ENCODE measurements around the gene SIRT3.
"Not testable (repeated sequence)": the region's sequence is repeated elsewhere in the genome, so short reads cannot be mapped to it uniquely, and the experiment has no call there.

The SIRT3 gene

DNA sequence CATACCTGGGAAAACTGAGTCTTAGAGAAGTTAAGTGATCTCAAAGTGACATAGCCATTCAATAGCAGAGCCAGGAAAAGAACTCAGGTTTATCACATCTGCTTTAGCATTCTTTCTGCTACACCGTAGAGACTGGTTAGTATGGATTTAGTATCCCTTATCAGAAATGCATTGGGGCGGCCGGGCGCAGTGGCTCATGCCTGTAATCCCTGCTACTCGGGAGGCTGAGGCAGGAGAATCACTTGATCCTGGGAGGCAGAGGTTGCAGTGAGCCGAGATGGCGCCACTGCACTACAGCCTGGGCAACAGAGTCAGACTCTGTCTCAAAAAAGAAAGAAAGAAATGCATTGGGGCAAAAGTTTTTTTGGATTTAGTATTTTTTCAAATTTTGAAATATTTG lies 2.2 kb upstream of the SIRT3 start:
- DNase-seq = not testable (repeated sequence)

GRCh38 chr11:236774-237767 lies 929 bp upstream of the SIRT3 start, which contains the start of gene PSMD13:
PSMD13 (plus strand) TSS chr11:236976; CDS start chr11:237050, 74 bp downstream.
- DNase-seq = peak; percentile 94

- DNase-seq = no peak
These were observed 539 bp downstream of the SIRT3 start for GRCh38 chr11:235609-235996.

DNA sequence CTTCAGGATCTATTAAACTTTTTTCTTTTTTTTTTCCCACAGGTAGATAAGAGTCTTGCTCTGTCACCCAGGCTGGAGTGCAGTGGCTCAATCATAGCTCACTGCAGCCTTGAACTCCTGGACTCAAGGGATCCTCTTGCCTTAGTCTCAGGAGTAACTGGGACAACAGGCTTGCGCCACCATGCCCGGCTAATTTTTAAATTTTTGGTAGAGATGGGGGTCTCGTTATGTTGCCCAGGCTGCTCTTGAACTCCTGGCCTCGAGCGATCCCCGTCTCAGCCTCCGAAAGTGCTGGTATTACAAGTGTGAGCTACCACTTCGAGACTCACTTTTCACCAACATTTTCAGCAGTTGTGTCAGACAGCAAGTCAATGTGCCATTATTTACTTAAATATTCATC lies 962 bp downstream of the SIRT3 start:
- peak; percentile 49 for DNase-seq

- peak; percentile 37 for DNase-seq
These were observed 3.2 kb downstream of the SIRT3 start for GRCh38 chr11:232783-233565.

GRCh38 chr11:230431-230830 lies 5.7 kb downstream of the SIRT3 start:
- peak; percentile 36 for DNase-seq

GRCh38 chr11:227824-228379 lies 8.2 kb downstream of the SIRT3 start:
- DNase-seq = peak; percentile 4

DNA sequence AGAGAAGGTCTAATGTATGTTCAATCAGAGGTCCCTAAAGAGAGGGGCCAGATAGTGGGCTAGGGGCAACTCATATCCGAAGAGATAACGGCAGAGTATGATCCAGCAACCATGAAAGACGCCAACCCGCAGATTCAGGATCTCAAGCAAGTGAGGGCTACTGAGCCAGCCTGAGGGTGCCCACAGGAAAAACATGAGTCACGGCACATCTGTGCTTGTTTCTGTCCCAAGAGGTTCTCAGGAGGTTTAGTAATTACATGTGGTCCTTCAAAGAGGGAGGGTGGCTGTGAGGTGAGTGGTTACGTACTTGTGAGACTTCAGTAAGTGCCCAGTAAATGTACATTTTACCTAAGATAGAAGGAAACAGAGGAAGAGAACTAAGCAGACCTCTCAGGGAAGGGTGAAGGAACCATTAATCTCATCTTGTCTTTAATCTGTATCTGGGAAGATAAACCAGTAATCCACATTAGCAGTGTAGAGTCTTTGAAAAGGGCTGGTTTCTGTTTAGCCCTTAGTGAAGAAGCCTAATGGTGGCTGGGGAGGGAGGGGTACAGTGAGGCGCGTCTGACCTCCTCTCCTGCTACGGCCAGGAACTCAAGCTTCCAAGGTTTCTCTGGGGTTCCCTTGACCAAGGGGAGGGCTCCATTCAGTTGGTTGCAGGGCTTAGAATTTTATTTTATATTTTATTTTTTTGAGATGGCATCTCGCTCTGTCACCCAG lies 10.2 kb downstream of the SIRT3 start:
- peak; percentile 56 for DNase-seq

DNA sequence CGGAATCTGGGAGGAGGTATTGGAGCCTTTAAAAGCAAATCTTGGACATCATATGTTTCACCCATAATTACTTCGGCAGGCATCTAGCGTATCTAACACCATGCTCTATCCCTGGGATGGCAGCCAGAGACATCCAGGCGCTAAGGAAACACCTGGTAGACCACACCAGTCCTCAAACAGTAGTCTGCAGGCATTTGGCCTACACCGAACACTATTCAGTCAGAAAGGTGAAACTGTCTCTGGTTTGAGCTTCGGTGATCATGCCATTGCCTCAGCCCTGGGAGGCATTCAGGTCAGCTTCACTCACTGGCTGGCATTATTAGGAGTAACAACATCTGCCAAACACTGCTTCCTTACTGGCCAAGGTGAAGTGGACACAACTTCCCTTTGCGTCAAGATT lies 11.7 kb downstream of the SIRT3 start:
- DNase-seq = no peak

GRCh38 chr11:223884-224283 lies 12.3 kb downstream of the SIRT3 start:
- DNase-seq = peak; percentile 34

DNA sequence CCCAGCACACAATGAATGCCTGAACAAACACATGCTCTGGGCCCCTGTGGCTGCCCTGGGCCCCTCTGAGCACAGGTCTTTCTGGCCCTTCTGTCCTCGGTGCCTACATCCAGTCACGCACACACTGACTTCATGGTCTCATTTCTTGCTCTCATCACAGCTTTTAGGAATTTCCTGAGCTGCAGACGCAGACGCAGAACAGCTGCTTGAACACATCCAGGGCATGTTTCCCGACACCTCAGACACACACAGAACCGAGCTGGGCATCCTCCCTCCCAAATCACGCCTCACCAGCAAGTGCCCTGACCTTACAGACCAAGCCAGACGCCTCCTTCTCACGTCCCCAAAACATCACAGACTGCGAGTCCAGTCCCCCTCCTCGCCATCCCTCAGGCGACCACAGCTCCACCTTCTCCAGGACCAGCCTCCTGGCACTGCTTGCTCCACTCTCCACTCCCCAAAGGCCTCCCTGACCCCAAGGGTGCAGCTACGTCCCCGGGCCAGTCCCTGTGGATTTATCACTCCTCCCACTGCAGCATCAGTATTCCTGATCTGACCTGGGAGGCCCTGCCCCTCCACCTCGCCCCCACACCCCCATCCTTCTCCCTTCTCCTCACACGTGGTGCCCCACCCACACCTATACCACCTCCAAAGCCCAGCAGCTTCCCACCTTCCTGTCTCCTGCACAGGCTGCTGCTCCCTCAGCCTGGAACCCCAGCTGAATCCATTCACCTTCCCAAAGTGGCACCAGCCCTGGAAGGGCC lies 12.9 kb downstream of the SIRT3 start:
- peak; percentile 37 for DNase-seq

DNA sequence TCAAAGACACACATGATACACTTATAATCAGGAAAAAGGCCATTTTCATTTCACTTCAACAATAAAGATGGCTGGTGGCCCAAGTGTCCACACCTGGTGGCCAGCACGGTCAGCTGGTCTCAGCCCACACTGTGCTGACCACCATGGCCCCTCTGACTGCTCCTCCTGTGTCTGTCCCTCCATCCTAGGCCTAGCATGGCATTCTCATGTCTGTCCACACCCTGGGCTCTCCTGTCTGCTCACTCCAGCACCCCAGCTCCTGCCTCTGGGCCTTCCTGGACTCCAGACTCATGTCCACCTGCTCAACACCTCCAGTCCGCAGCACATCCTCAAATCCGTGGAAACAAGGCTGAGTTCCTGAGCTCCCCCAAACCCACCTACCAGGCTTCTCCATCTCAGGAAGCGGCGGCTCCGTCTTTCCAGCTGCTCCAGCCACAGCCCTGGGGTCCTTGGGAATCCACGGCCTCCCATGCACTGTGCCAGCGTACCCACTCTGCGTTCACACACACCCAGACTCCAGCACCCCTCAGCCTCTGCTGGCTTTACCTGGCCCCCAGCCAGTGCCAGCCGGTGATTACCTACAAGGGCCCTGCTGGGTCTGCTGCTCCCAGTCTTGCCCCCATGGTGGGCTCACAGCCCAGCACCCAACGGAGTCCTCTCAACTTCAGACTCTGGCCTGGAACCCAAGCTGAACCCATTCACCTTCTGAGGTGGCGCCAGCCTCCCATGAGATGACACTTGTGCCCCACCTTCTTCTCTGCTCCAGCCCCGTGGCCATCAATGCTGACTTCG lies 13.9 kb downstream of the SIRT3 start:
- DNase-seq = peak; percentile 23

DNA sequence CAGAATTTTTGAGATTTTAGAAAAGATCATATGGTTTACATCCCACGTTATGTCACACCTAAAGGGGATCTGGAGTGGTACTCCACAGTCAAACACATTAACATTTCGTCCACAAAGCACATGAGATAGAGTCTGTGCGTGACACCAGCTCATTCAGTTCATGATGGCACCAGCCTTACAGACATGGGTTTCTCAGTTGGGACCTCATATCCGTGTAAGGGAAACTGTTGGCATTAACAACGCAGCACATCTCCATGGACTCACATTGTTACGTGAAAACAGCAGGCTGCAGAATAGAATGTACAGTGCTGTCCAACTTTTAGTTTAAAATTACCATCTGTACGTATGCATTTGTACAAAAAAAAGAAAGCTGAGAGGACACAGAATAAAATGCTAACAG lies 14.6 kb downstream of the SIRT3 start:
- no peak for DNase-seq

GRCh38 chr11:220641-221215 lies 15.4 kb downstream of the SIRT3 start:
- not testable (repeated sequence) for DNase-seq

- peak; percentile 37 for DNase-seq
These were observed 17.1 kb downstream of the SIRT3 start for GRCh38 chr11:218815-219593.

DNA sequence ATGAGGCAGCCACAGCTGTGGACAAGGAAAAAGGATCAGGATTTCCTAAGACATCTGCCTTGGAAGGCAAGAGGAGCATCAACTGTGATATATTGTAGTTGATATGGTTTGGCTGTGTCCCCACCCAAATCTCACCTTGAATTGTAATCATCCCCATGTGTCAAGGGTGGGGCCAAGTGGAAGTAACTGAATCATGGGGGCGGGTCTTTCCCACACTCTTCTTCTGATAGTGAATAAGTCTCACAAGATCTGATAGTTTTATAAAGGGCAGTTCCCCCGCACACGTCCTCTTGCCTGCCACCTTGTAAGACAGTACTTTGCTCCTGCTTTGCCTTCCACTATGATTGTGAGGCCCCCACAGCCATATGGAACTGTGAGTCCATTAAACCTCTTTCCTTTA lies 18.4 kb downstream of the SIRT3 start:
- no peak for DNase-seq

- DNase-seq = no peak
These were observed 19.8 kb downstream of the SIRT3 start for GRCh38 chr11:216081-216974.

DNA sequence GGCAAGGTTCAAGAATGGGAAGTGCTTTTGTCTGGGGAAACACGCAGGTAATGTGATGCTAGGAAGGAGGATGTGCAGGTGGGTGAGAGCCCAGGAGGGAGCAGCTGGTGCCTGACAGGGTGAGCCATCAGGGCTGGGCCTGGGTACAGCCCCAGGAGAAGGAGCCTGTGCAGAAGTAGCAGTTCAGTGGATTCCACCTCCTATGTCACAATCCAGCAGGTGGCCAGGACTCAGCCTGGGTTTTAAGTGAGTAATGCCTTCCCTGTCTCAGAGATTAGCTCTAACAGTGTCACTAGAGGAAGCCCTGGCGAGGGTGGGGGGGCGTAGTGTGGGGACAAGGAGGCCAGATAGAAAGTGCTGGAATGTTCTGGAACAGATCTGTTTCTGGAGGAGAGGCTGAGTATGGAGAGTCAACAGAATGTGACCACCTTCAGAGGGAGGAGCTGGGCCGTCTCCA lies 20.5 kb downstream of the SIRT3 start:
- DNase-seq = no peak

- no peak for DNase-seq
These were observed 22.1 kb downstream of the SIRT3 start for GRCh38 chr11:214083-214482.

All from activated CD8-positive, alpha-beta memory T cell treated with anti-CD3 and anti-CD28 coated beads, Interleukin-2, amount 50 U/mL, for 48 hours (primary cell).